ENCODE results near the gene VAV3. TPM values are rescaled to one million over a fixed set of nuclear protein-coding genes. Genes with fewer than 3 reads are reported as not detected.
"Not testable (repeated sequence)": the region's sequence is repeated elsewhere in the genome, so short reads cannot be mapped to it uniquely, and the experiment has no call there.

The VAV3 gene
- total RNA-seq, 2 donors from 2014 or later = 6.9 to 7.7 TPM

DNA sequence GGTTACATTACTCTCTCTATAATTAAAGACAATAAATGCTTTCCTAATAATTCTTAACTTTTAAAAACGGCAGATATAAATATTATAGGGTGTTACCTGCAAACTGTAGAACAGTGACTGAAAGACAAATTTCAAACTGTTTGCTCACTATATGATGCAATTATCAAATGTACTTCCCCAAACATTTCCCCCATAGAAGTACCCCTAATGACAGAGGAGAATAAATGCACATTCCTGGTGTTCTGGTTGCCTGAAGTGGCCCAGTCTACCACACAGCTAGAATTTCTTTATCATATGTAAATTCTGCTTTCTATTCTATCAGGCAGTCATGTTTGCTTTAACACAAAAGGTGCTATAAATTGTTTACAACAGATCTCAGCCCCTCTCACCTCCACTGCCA is 70.4 kb downstream of the VAV3 start:
- TF ChIP-seq, protein P1, sequence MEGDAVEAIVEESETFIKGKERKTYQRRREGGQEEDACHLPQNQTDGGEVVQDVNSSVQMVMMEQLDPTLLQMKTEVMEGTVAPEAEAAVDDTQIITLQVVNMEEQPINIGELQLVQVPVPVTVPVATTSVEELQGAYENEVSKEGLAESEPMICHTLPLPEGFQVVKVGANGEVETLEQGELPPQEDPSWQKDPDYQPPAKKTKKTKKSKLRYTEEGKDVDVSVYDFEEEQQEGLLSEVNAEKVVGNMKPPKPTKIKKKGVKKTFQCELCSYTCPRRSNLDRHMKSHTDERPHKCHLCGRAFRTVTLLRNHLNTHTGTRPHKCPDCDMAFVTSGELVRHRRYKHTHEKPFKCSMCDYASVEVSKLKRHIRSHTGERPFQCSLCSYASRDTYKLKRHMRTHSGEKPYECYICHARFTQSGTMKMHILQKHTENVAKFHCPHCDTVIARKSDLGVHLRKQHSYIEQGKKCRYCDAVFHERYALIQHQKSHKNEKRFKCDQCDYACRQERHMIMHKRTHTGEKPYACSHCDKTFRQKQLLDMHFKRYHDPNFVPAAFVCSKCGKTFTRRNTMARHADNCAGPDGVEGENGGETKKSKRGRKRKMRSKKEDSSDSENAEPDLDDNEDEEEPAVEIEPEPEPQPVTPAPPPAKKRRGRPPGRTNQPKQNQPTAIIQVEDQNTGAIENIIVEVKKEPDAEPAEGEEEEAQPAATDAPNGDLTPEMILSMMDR (IDR thresholded peaks at IDR 0.05) = no peak
- no peak overlapping the region for H3K27ac ChIP-seq
- DNase-seq (ENCODE audit: low spot score) (no peak), ATAC-seq (ENCODE audit: insufficient number of reproducible peaks, low FRiP score, low read depth) (no peak)
- no peaks in the 10 kb centered on the region for H3K27me3 ChIP-seq (replicated peaks; ENCODE audit: insufficient read depth)
- no peaks in the 10 kb centered on the region for H3K36me3 ChIP-seq
- H3K4me1 ChIP-seq (ENCODE audit: control insufficient read depth in 1 of 2, low read depth in 2 of 2) = no peaks in the 10 kb centered on the region
- no peaks in the 10 kb centered on the region for H3K9me3 ChIP-seq
- H3K4me3 ChIP-seq = no peak overlapping the region

GRCh38 chr1:107893350-107893749 is 71.6 kb downstream of the VAV3 start:
- H3K9me3 ChIP-seq; H3K36me3 ChIP-seq; H3K27ac ChIP-seq; H3K27me3 ChIP-seq (replicated peaks; ENCODE audit: insufficient read depth); DNase-seq (ENCODE audit: low spot score); H3K4me1 ChIP-seq (ENCODE audit: control insufficient read depth in 1 of 2, low read depth in 2 of 2); H3K4me3 ChIP-seq; ATAC-seq (ENCODE audit: insufficient number of reproducible peaks, low FRiP score, low read depth): not testable (repeated sequence)

DNA sequence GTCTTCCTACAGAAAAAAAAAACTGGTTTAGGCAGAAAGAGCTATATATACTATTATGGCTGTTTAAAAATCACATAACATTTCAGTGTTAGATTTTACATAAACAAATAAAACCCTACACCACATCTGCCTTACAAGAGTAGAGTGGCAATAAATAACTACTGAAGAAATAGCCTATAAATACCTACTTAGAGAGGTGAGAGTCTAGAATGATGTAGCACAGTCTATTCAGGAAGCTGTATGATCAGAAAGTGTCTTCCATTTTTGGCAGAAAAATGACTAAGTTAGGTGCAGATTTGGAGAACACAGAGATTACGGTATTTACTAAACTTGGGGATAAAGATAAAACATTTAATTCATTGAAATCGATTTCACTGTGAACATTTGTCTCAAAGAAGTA is 75.5 kb downstream of the VAV3 start:
- no peak for DNase-seq (ENCODE audit: low spot score)
- H3K27ac ChIP-seq = no peak overlapping the region
- no peaks in the 10 kb centered on the region for H3K9me3 ChIP-seq
- H3K36me3 ChIP-seq = no peaks in the 10 kb centered on the region
- H3K4me1 ChIP-seq (ENCODE audit: control insufficient read depth in 1 of 2, low read depth in 2 of 2) = no peaks in the 10 kb centered on the region
- ATAC-seq (ENCODE audit: insufficient number of reproducible peaks, low FRiP score, low read depth) = no peak
- H3K4me3 ChIP-seq = no peak overlapping the region
- TF ChIP-seq, protein P1 (IDR thresholded peaks at IDR 0.05) = no peak
- H3K27me3 ChIP-seq (replicated peaks; ENCODE audit: insufficient read depth) = no peaks in the 10 kb centered on the region

DNA sequence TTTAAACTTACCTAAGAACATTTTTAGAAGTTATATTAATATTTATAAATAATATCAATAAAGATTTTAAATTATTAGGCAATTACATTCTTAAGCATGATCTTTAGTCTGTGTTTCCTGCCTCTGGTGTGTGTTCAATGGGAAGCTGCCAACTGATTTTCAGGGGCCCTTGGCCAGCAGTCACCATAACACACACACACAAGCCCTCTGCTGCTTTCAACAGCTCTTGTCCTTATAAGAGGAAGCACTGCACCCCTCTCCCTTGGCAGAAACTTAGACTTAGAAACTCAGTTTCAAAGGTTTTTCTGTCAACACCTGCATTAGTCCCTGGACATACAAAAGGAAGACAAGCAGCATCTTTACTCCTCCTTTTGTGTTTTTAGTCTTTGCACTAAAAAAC is 81.4 kb downstream of the VAV3 start:
- ATAC-seq (ENCODE audit: insufficient number of reproducible peaks, low FRiP score, low read depth) (no peak), DNase-seq (ENCODE audit: low spot score) (no peak)
- H3K27me3 ChIP-seq (replicated peaks; ENCODE audit: insufficient read depth) = no peaks in the 10 kb centered on the region
- no peaks in the 10 kb centered on the region for H3K4me1 ChIP-seq (ENCODE audit: control insufficient read depth in 1 of 2, low read depth in 2 of 2)
- TF ChIP-seq, protein P1 (IDR thresholded peaks at IDR 0.05) = no peak
- no peak overlapping the region for H3K27ac ChIP-seq
- no peaks in the 10 kb centered on the region for H3K36me3 ChIP-seq
- no peak overlapping the region for H3K4me3 ChIP-seq
- H3K9me3 ChIP-seq = no peaks in the 10 kb centered on the region

- Histone ChIP-seq H3K27ac (no peak overlapping the region), H3K4me1 (ENCODE audit: control insufficient read depth in 1 of 2, low read depth in 2 of 2) (no peaks in the 10 kb centered on the region), H3K36me3 (no peaks in the 10 kb centered on the region), H3K4me3 (no peak overlapping the region), H3K9me3 (no peaks in the 10 kb centered on the region), H3K27me3 (replicated peaks; ENCODE audit: insufficient read depth) (no peaks in the 10 kb centered on the region)
- TF ChIP-seq, protein P1 (IDR thresholded peaks at IDR 0.05) = no peak
- DNase-seq (ENCODE audit: low spot score) = no peak
- ATAC-seq (ENCODE audit: insufficient number of reproducible peaks, low FRiP score, low read depth) = no peak
These were observed 85.1 kb downstream of the VAV3 start for GRCh38 chr1:107879927-107880326.

DNA sequence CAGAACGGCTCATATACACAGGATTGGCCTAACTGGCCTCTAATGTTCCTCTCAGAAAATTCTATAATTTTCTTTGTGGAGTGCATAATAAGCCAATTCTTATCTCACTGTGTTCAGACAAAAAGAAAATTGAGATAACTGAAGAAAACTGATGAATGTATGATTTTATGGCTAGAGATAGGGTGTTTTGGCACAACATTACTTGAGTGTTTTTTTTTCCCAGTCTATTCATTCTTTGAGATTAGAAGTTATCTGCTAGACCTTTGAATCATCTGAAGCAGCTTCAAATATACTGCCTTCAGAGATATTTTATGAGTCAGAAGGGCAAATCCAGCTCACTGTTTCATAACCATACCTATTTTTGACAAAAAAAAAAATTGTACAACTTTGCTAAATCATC is 85.6 kb downstream of the VAV3 start:
- ATAC-seq (ENCODE audit: insufficient number of reproducible peaks, low FRiP score, low read depth) (no peak), DNase-seq (ENCODE audit: low spot score) (no peak)
- Histone ChIP-seq H3K36me3 (no peaks in the 10 kb centered on the region), H3K9me3 (no peaks in the 10 kb centered on the region), H3K4me3 (no peak overlapping the region), H3K27me3 (replicated peaks; ENCODE audit: insufficient read depth) (no peaks in the 10 kb centered on the region), H3K4me1 (ENCODE audit: control insufficient read depth in 1 of 2, low read depth in 2 of 2) (no peaks in the 10 kb centered on the region), H3K27ac (no peak overlapping the region)
- TF ChIP-seq, protein P1 (IDR thresholded peaks at IDR 0.05) = no peak
